Vagina (tissue), 2 donors: ENCODE data around the gene KRTAP5-9. TPM values are rescaled to one million over a fixed set of nuclear protein-coding genes. Genes with fewer than 3 reads are reported as not detected.
"Not testable (repeated sequence)": the region's sequence is repeated elsewhere in the genome, so short reads cannot be mapped to it uniquely, and the experiment has no call there.

Experiments
- DNase-seq, 2 donors: peaks; one replicate each; pipeline ENCODE4 v3.0.0-alpha.2; 2017; ENCODE audit errors: extremely low spot score in 2 of 2
- H3K27ac ChIP-seq: fragments of 200-600 bp; sonication (generic); one replicate; pipeline ENCODE4 v1.5.1; 2019
- H3K27me3 ChIP-seq: fragments of 200-600 bp; sonication (generic); one replicate; pipeline ENCODE4 v1.5.1; 2019
- H3K36me3 ChIP-seq, 2 donors: fragments of 200-600 bp; sonication (generic); one replicate each; pipeline ENCODE4 v1.5.1; 2017 to 2019
- H3K4me1 ChIP-seq: fragments of 200-600 bp; sonication (generic); one replicate; pipeline ENCODE4 v1.5.1; 2019
- H3K4me3 ChIP-seq, 2 donors: fragments of 200-600 bp; sonication (generic); 1 replicate in 1 of 2; 2 replicates in 1 of 2; pipeline ENCODE4 v1.5.1; 2016 to 2019
- H3K9me3 ChIP-seq: fragments of 200-600 bp; sonication (generic); one replicate; pipeline ENCODE4 v1.5.1; 2019
- CTCF ChIP-seq, 3 experiments: fragments of 450-650 bp in 2 of 3; fragments of 200-600 bp in 1 of 3; sonication (generic) in 1 of 3; IDR thresholded peaks; one replicate each; pipeline ENCODE4 v1.5.1; 2017 to 2019; ENCODE audit warnings: antibody characterized with exemption in 3 of 3, mild to moderate bottlenecking in 2 of 3, moderate library complexity in 2 of 3
- POLR2A ChIP-seq, 2 donors: fragments of 450-650 bp; IDR thresholded peaks; one replicate each; pipeline ENCODE4 v1.6.1; 2017; ENCODE audit warnings: antibody characterized with exemption in 2 of 2, mild to moderate bottlenecking in 2 of 2, moderate library complexity in 2 of 2
- POLR2AphosphoS5 ChIP-seq, 2 donors: sonication (generic); formaldehyde crosslinking; IDR thresholded peaks; one replicate each; pipeline ENCODE4 v1.9.0; 2017; ENCODE audit warnings: antibody characterized with exemption in 2 of 2, mild to moderate bottlenecking in 2 of 2, low read depth in 1 of 2; ENCODE audit not compliant: insufficient read depth in 1 of 2
- intact Hi-C: fragments of 100-400 bp; cut with DNase I; formaldehyde crosslinking; loops from one replicate; pipeline ENCODE4 v1.15.1; 2023
- total RNA-seq: library from RNA; depleted of rRNA; stranded (reverse); fragments of >200 nt; gene quantifications from one replicate; pipeline ENCODE4 v1.2.3, GENCODE V29; 2016

The KRTAP5-9 gene
- total RNA-seq, 1 donor from 2014 or later = not detected

DNA sequence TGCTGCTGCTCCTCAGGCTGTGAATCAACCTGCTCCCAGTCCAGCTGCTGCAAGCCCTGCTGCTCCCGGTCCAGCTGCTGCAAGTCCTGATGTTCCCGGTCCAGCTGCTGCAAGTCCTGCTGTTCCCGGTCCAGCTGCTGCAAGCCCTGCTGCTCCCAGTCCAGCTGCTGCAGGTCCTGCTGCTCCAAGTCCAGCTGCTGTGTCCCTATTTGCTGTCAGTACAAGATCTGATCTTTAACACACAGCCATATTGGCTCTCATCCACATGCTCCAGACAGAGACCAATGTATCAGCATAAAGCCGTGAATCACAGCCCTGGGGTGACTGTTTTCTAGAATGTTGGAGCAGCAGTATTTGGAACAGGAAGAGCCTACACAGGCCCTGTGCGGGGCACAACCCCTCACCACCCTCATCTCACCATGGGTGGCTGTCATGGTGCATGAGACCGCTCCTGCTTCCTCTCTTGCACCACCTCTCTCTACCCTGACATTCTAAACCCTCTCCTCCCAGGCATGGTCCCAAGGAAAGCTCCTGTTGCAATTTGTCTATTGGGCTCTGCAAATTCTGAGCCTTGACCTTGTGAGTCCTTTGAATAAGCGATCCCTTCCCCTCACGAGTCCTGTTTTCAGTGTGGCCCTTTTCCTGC, 20.6 kb downstream of the KRTAP5-9 start:
- H3K36me3 ChIP-seq = no peaks in the 10 kb centered on the region
- no peaks in the 10 kb centered on the region for H3K9me3 ChIP-seq
- no peaks in the 10 kb centered on the region for H3K4me1 ChIP-seq
- TF ChIP-seq POLR2A (IDR thresholded peaks at IDR 0.05) (no peak), POLR2AphosphoS5 (IDR thresholded peaks at IDR 0.05; ENCODE audit: insufficient read depth in 1 of 2, low read depth in 1 of 2) (no peak), CTCF (IDR thresholded peaks at IDR 0.05) (no peak)
- no peak overlapping the region for H3K27ac ChIP-seq
- DNase-seq = no peak
- intact Hi-C loops = no loop called here
- no peaks in the 10 kb centered on the region for H3K27me3 ChIP-seq
- H3K4me3 ChIP-seq = no peak overlapping the region

DNA sequence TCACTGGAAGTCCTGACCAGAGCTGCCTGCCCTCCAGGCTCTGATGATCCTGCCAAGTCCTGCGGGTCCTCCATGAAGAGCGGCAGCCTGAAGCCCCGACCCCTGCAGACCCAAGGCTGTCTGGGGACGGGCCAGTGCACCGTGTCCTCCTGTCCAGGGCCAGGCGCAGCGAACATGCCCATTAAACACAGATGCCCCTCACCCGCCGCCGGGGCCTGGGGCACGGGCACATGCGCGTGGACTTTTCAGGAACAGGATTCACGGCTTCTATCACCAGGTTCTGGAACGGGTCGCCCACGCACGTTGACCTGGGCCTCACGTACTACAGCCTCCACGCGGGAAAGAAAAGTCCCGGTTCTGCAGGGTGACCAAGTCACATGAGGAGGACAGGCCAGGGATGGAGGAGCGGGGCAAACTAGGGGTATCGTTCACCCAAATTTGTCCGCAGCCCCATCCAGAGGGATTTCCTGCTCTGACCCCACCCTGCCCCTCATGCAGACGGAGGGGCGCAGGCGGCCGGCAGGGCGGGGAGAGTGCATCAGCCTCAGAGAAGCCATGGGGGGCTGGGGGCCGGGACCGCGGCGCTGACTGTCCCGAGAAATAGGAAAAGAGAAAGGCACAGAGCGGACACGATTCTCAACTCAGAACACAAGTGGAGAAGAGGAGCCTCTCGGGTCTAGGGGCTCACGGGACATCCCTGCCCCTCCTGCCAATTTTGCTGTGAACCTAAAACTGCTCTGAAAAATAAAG, 23.1 kb downstream of the KRTAP5-9 start:
- H3K36me3 ChIP-seq, intact Hi-C loops, H3K27ac ChIP-seq, H3K27me3 ChIP-seq, H3K4me1 ChIP-seq, H3K4me3 ChIP-seq, H3K9me3 ChIP-seq: not testable (repeated sequence)
- peak in 1 of 2 donors; percentile 32 for DNase-seq

- TF ChIP-seq CTCF (IDR thresholded peaks at IDR 0.05) (no peak), POLR2A (IDR thresholded peaks at IDR 0.05) (no peak), POLR2AphosphoS5 (IDR thresholded peaks at IDR 0.05; ENCODE audit: insufficient read depth in 1 of 2, low read depth in 1 of 2) (no peak)
- H3K27me3 ChIP-seq = no peaks in the 10 kb centered on the region
- no peaks in the 10 kb centered on the region for H3K4me1 ChIP-seq
- no peaks in the 10 kb centered on the region for H3K36me3 ChIP-seq
- intact Hi-C loops = no loop called here
- no peak for DNase-seq
- H3K27ac ChIP-seq = no peak overlapping the region
- H3K9me3 ChIP-seq = no peaks in the 10 kb centered on the region
- H3K4me3 ChIP-seq = no peak overlapping the region
Measured at GRCh38 chr11:71572811-71573210, 24.6 kb downstream of the KRTAP5-9 start.

GRCh38 chr11:71574418-71574817, 26.2 kb downstream of the KRTAP5-9 start:
- Histone ChIP-seq H3K9me3 (no peaks in the 10 kb centered on the region), H3K27me3 (no peaks in the 10 kb centered on the region), H3K4me1 (no peaks in the 10 kb centered on the region), H3K36me3 (no peaks in the 10 kb centered on the region), H3K4me3 (no peak overlapping the region), H3K27ac (no peak overlapping the region)
- TF ChIP-seq POLR2AphosphoS5 (IDR thresholded peaks at IDR 0.05; ENCODE audit: insufficient read depth in 1 of 2, low read depth in 1 of 2) (no peak), POLR2A (IDR thresholded peaks at IDR 0.05) (no peak), CTCF (IDR thresholded peaks at IDR 0.05) (no peak)
- no peak for DNase-seq
- intact Hi-C loops = no loop called here

DNA sequence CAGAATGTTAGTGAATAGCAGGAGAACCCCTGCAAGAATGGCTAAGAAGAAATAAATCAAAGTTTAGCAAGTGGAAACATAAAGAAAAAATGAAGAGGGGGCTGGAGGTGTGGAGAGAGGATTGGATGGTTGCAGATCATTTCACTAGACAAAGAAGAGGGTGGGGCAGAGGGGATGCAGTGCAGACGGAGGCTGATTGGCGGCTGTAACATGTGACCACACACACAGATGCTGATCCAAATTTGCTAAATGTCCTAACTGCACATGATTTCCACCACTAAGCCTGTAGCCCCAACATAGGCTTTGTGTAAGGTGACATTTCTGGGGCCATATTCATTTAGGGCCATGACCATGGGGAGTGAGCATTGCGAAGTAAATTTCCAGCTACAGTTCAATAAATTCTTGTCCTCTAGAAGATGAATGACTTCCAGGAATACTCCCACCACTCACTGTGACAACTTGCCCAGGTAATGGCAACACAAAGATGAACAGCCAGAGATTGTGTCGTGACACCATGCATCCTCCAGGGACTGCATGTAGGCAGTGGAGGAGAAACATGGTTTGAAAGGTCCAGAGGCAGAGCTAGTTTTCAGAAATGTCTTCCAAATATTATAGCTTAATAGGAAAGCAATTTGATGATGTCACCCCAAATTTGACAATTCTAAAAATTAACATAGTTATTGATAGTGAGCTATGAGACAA, 27.7 kb downstream of the KRTAP5-9 start:
- DNase-seq = no peak
- no peak for TF ChIP-seq CTCF (IDR thresholded peaks at IDR 0.05)
- TF ChIP-seq POLR2AphosphoS5 (IDR thresholded peaks at IDR 0.05; ENCODE audit: insufficient read depth in 1 of 2, low read depth in 1 of 2) = no peak
- no peak for TF ChIP-seq POLR2A (IDR thresholded peaks at IDR 0.05)

GRCh38 chr11:71576688-71577465, 28.7 kb downstream of the KRTAP5-9 start:
- DNase-seq, H3K4me3 ChIP-seq, H3K36me3 ChIP-seq, intact Hi-C loops, H3K27ac ChIP-seq, H3K27me3 ChIP-seq, H3K9me3 ChIP-seq, H3K4me1 ChIP-seq: not testable (repeated sequence)

More for the DNA sequence above, 27.7 kb downstream of the KRTAP5-9 start:
- H3K36me3 ChIP-seq = no peaks in the 10 kb centered on the region
- intact Hi-C loops = no loop called here
- no peak overlapping the region for H3K4me3 ChIP-seq
- H3K27ac ChIP-seq = no peak overlapping the region
- no peaks in the 10 kb centered on the region for H3K4me1 ChIP-seq
- no peaks in the 10 kb centered on the region for H3K9me3 ChIP-seq
- H3K27me3 ChIP-seq = no peaks in the 10 kb centered on the region
